HCT116 (cell line): ENCODE measurements around the gene CD2. TPM values are rescaled to one million over a fixed set of nuclear protein-coding genes. Genes with fewer than 3 reads are reported as not detected.

Experiments used
- ATAC-seq: fragments of 200-7000 bp; cut with Tn5 transposase; 2 replicates; pipeline ENCODE4 v1.9.1; 2020; ENCODE audit warnings: mild to moderate bottlenecking, moderate library complexity
- BruUV-seq: library from RNA; stranded (reverse); fragments of 400-500 nt; replicated peaks from 2 replicates; lab custom pipeline; 2021; lab: Mats Ljungman, UMichigan
- CTCF ChIA-PET: fragments of 300-600 bp; sonication (Branson Sonifier 250); formaldehyde crosslinking; loops from one replicate; lab custom pipeline; 2021; ENCODE audit warnings: antibody characterized with exemption; lab: Charles Lee
- POLR2A ChIA-PET: fragments of 300-600, 350-600 bp; sonication (Branson Sonifier 250); formaldehyde crosslinking; loops from one replicate; lab custom pipeline; 2021; ENCODE audit warnings: antibody characterized with exemption; lab: Charles Lee
- RAD21 ChIA-PET, 2 experiments: fragments of 300-600 bp; sonication (Branson Sonifier 250); formaldehyde crosslinking; loops; one replicate each; lab custom pipeline; 2023; ENCODE audit warnings: low total read pairs in 2 of 2; ENCODE audit not compliant: uncharacterized antibody in 2 of 2, unreplicated experiment in 2 of 2, low non-redundant PET in 1 of 2; lab: Charles Lee
- DNase-seq: peaks from one replicate; pipeline ENCODE4 v3.0.0-alpha.2; 2010; ENCODE audit warnings: low read depth, low spot score
- H2AFZ ChIP-seq: fragments of 200-600 bp; shearing (Covaris generic), sonication (generic); 2 replicates; pipeline ENCODE4 v1.6.1; 2017; ENCODE audit warnings: low read depth, mixed run types, mixed read lengths, antibody characterized with exemption, low read length; ENCODE audit not compliant: poor library complexity, severe bottlenecking
- H3K27ac ChIP-seq: 2 replicates; pipeline ENCODE4 v1.5.1; 2012; ENCODE audit warnings: low read depth, low read length
- H3K27me3 ChIP-seq: fragments of 200-600 bp; sonication (generic); 2 replicates; pipeline ENCODE4 v1.6.1; 2016; ENCODE audit warnings: mixed run types, low read length, mixed read lengths; ENCODE audit not compliant: insufficient read depth
- H3K36me3 ChIP-seq, 2 experiments: fragments of 200-500 bp in 1 of 2; fragments of 200-600 bp in 1 of 2; sonication (Bioruptor generic) in 1 of 2; sonication (generic) in 1 of 2; 2 replicates each; pipeline versions ENCODE4 v1.5.1 to v1.6.1; 2014 to 2016; ENCODE audit warnings: low read length in 2 of 2, inconsistent platforms in 1 of 2, mixed read lengths in 1 of 2, mixed run types in 1 of 2; ENCODE audit not compliant: insufficient read depth in 2 of 2, control insufficient read depth in 1 of 2
- H3K4me1 ChIP-seq, 2 experiments: fragments of 200-600 bp in 1 of 2; sonication (generic) in 1 of 2; 2 replicates each; pipeline versions ENCODE4 v1.5.1 to v1.6.1; 2012 to 2017; ENCODE audit warnings: low read length in 2 of 2, inconsistent platforms in 1 of 2, mild to moderate bottlenecking in 1 of 2, mixed read lengths in 1 of 2, mixed run types in 1 of 2, moderate library complexity in 1 of 2; ENCODE audit not compliant: insufficient read depth in 2 of 2, control insufficient read depth in 1 of 2
- H3K4me2 ChIP-seq: fragments of 200-600 bp; sonication (generic); 2 replicates; pipeline ENCODE4 v1.6.1; 2017; ENCODE audit warnings: mixed run types, low read length, mixed read lengths
- H3K4me3 ChIP-seq, 2 experiments: fragments of 200-600 bp in 1 of 2; sonication (generic) in 1 of 2; replicated peaks in 1 of 2; 2 replicates each; pipeline ENCODE4 v1.5.1; 2011 to 2016; ENCODE audit warnings: low read length in 2 of 2, control low read depth in 1 of 2, low read depth in 1 of 2, mild to moderate bottlenecking in 1 of 2, mixed read lengths in 1 of 2, mixed run types in 1 of 2
- H3K79me2 ChIP-seq: fragments of 200-600 bp; sonication (generic); 2 replicates; pipeline ENCODE4 v1.6.1; 2017; ENCODE audit warnings: mild to moderate bottlenecking, mixed run types, low read length, moderate library complexity, mixed read lengths; ENCODE audit not compliant: insufficient read depth
- H3K9ac ChIP-seq: fragments of 200-600 bp; sonication (generic); 2 replicates; pipeline ENCODE4 v1.6.1; 2016; ENCODE audit warnings: low read length, mixed read lengths
- H3K9me2 ChIP-seq: fragments of 200-600 bp; sonication (generic), shearing (Covaris generic); 2 replicates; pipeline ENCODE4 v1.6.1; 2017; ENCODE audit warnings: mixed run types, mild to moderate bottlenecking, moderate library complexity; ENCODE audit not compliant: insufficient read depth
- H3K9me3 ChIP-seq, 2 experiments: fragments of 200-500 bp in 1 of 2; fragments of 200-600 bp in 1 of 2; sonication (Bioruptor generic) in 1 of 2; sonication (generic) in 1 of 2; 2 replicates each; pipeline ENCODE4 v1.6.1; 2014 to 2017; ENCODE audit warnings: low read length in 2 of 2, mixed read lengths in 2 of 2, inconsistent platforms in 1 of 2, low read depth in 1 of 2, mild to moderate bottlenecking in 1 of 2, mixed run types in 1 of 2, moderate library complexity in 1 of 2; ENCODE audit not compliant: control insufficient read depth in 1 of 2, insufficient read depth in 1 of 2
- H4K20me1 ChIP-seq: fragments of 200-600 bp; sonication (generic), shearing (Covaris generic); 2 replicates; pipeline ENCODE4 v1.6.1; 2017; ENCODE audit warnings: mixed run types, mild to moderate bottlenecking, moderate library complexity; ENCODE audit not compliant: insufficient read depth
- CBX3 ChIP-seq: IDR thresholded peaks from 2 replicates; pipeline ENCODE4 v1.6.1; 2012; ENCODE audit warnings: low read depth
- CTCF ChIP-seq, 3 experiments: fragments of 200-600 bp in 1 of 3; sonication (generic) in 1 of 3; IDR thresholded peaks in 2 of 3; conservative IDR thresholded peaks in 1 of 3; 2 replicates each; pipeline ENCODE4 v1.5.1; 2012 to 2017; ENCODE audit warnings: low read depth in 2 of 3, low read length in 2 of 3, antibody characterized with exemption in 1 of 3, borderline replicate concordance in 1 of 3, control low read depth in 1 of 3, mild to moderate bottlenecking in 1 of 3, mixed read lengths in 1 of 3, mixed run types in 1 of 3, moderate library complexity in 1 of 3; ENCODE audit not compliant: insufficient read depth in 1 of 3
- EGR1 ChIP-seq: IDR thresholded peaks from 2 replicates; pipeline ENCODE4 v1.6.1; 2012; ENCODE audit warnings: low read depth
- EZH2phosphoT487 ChIP-seq: fragments of 200-600 bp; IDR thresholded peaks from 2 replicates; pipeline ENCODE4 v1.6.1; 2018; ENCODE audit warnings: antibody characterized with exemption, borderline replicate concordance
- FOSL1 ChIP-seq: IDR thresholded peaks from 2 replicates; pipeline ENCODE4 v1.6.1; 2012; ENCODE audit warnings: low read depth
- POLR2A ChIP-seq: IDR thresholded peaks from 2 replicates; pipeline ENCODE4 v1.7.0; 2011; ENCODE audit warnings: borderline replicate concordance; ENCODE audit not compliant: insufficient read depth, insufficient read length; ENCODE audit errors: extremely low read depth
- POLR2AphosphoS5 ChIP-seq: IDR thresholded peaks from 2 replicates; pipeline ENCODE4 v1.6.1; 2011; ENCODE audit warnings: mild to moderate bottlenecking, low read depth, low read length, moderate library complexity
- RAD21 ChIP-seq: IDR thresholded peaks from 2 replicates; pipeline ENCODE4 v1.6.1; 2012; ENCODE audit warnings: low read depth, mild to moderate bottlenecking
- SIN3A ChIP-seq: IDR thresholded peaks from 2 replicates; pipeline ENCODE4 v1.6.1; 2012; ENCODE audit warnings: low read depth
- TCF7L2 ChIP-seq: IDR thresholded peaks from 2 replicates; pipeline ENCODE4 v1.7.0; 2011; ENCODE audit warnings: borderline replicate concordance, inconsistent platforms; ENCODE audit not compliant: insufficient read depth, insufficient read length; ENCODE audit errors: extremely low read depth
- ZFX ChIP-seq: fragments of 450-650 bp; IDR thresholded peaks from 2 replicates; pipeline ENCODE4 v1.6.1; 2017
- ZNF274 ChIP-seq: fragments of 200-500 bp; sonication (Bioruptor generic); IDR thresholded peaks from 2 replicates; pipeline ENCODE4 v1.6.1; 2014; ENCODE audit warnings: mild to moderate bottlenecking, low read depth, low read length, inconsistent platforms
- intact Hi-C: fragments of 100-400 bp; cut with micrococcal nuclease; formaldehyde crosslinking; loops from 2 replicates; pipeline ENCODE4 v1.10.0; 2022
- total RNA-seq: library from RNA; stranded (reverse); gene quantifications from one replicate; pipeline ENCODE4 v1.2.1, GENCODE V29; 2021; ENCODE audit not compliant: unreplicated experiment

The CD2 gene
- total RNA-seq, 1 experiment from 2014 or later: 0.57 TPM

GRCh38 chr1:116765962-116766361 lies 11.7 kb downstream of the CD2 start (continued):
- TF ChIP-seq ZNF274 (no peak), FOSL1 (no peak)

GRCh38 chr1:116766616-116767469 lies 12.6 kb downstream of the CD2 start:
- Histone ChIP-seq H3K27me3 (no peaks in the 10 kb centered on the region), H3K9me3 (no peaks in the 10 kb centered on the region)
- RAD21 ChIA-PET: no interaction called here
- TF ChIP-seq CBX3 (no peak), ZNF274 (no peak), FOSL1 (no peak), POLR2AphosphoS5 (no peak), POLR2A (no peak), CTCF (IDR thresholded peaks at IDR 0.05 in 2 of 3, conservative IDR thresholded peaks at IDR 0.05 in 1 of 3; ENCODE audit: borderline replicate concordance in 1 of 3, insufficient read depth in 1 of 3, low read depth in 2 of 3, low read length in 2 of 3) (no peak), EZH2phosphoT487 (no peak), TCF7L2 (no peak), SIN3A (no peak), ZFX (no peak), EGR1 (no peak), RAD21 (no peak)
- TF ChIP-seq, all 23 proteins: peak for 0
- no peaks in the 10 kb centered on the region for H3K36me3 ChIP-seq
- intact Hi-C loops: loop anchor here (10.0 kb wide), 1 partner anchor 48 kb away; no protein-coding TSS in a partner anchor
- ChIA-PET CTCF (no interaction called here), POLR2A (no interaction called here)
- H3K9ac ChIP-seq: no peak overlapping the region
- DNase-seq (no peak), ATAC-seq (no peak)
- no peak overlapping the region for H3K4me2 ChIP-seq
- H2AFZ ChIP-seq: no peak overlapping the region
- no peak overlapping the region for H3K27ac ChIP-seq
- no TSS peak for BruUV-seq
- H3K79me2 ChIP-seq: no peaks in the 10 kb centered on the region
- H3K4me1 ChIP-seq: no peaks in the 10 kb centered on the region
- H4K20me1 ChIP-seq: no peaks in the 10 kb centered on the region
- no peaks in the 10 kb centered on the region for H3K9me2 ChIP-seq
- H3K4me3 ChIP-seq: no peak overlapping the region
